ENCODE data around the gene ATAD3C.
"Not testable (repeated sequence)": the region's sequence is repeated elsewhere in the genome, so short reads cannot be mapped to it uniquely, and the experiment has no call there.

- TF ChIP-seq POLR2AphosphoS5 (IDR thresholded peaks at IDR 0.05; ENCODE audit: low read depth, low read length); TAF1 (IDR thresholded peaks at IDR 0.05; ENCODE audit: borderline replicate concordance, low read depth, low read length); POLR2A (IDR thresholded peaks at IDR 0.05; ENCODE audit: low read depth, low read length): not testable (repeated sequence)
Measured at GRCh38 chr1:1446631-1447030, 2.9 kb upstream of the ATAD3C start.

Data from GM12892 (cell line).